Measurements from ENCODE around the gene ZDHHC8. TPM values are rescaled to one million over a fixed set of nuclear protein-coding genes. Genes with fewer than 3 reads are reported as not detected.

ZDHHC8 gene
- total and polyA plus RNA-seq, 10 donors, result 12.7 to 71.5 (median 33.6) TPM

- 83 to 90% (median 84%) methylated on average over 11 to 12 of the region's 12 CpGs for WGBS, 5 donors
- TF ChIP-seq POLR2A (IDR thresholded peaks at IDR 0.05), result no peak
- TF ChIP-seq, protein P1, sequence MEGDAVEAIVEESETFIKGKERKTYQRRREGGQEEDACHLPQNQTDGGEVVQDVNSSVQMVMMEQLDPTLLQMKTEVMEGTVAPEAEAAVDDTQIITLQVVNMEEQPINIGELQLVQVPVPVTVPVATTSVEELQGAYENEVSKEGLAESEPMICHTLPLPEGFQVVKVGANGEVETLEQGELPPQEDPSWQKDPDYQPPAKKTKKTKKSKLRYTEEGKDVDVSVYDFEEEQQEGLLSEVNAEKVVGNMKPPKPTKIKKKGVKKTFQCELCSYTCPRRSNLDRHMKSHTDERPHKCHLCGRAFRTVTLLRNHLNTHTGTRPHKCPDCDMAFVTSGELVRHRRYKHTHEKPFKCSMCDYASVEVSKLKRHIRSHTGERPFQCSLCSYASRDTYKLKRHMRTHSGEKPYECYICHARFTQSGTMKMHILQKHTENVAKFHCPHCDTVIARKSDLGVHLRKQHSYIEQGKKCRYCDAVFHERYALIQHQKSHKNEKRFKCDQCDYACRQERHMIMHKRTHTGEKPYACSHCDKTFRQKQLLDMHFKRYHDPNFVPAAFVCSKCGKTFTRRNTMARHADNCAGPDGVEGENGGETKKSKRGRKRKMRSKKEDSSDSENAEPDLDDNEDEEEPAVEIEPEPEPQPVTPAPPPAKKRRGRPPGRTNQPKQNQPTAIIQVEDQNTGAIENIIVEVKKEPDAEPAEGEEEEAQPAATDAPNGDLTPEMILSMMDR (IDR thresholded peaks at IDR 0.05 in 8 of 11, conservative IDR thresholded peaks at IDR 0.05 in 3 of 11), result no peak
- Histone ChIP-seq H3K9me3 (no peaks in the 10 kb centered on the region), H3K4me3 (no peak overlapping the region), H3K36me3 (no peaks in the 10 kb centered on the region), H3K4me1 (no peaks in the 10 kb centered on the region), H3K27ac (no peak overlapping the region), H3K27me3 (replicated peaks in 1 of 7) (no peaks in the 10 kb centered on the region)
- DNase-seq, result no peak
- intact Hi-C loops (cut with DNase I; ENCODE audit: low total_unique reads), result no loop called here
Observed at GRCh38 chr22:20171288-20172140, 39.9 kb downstream of the ZDHHC8 start.

DNA sequence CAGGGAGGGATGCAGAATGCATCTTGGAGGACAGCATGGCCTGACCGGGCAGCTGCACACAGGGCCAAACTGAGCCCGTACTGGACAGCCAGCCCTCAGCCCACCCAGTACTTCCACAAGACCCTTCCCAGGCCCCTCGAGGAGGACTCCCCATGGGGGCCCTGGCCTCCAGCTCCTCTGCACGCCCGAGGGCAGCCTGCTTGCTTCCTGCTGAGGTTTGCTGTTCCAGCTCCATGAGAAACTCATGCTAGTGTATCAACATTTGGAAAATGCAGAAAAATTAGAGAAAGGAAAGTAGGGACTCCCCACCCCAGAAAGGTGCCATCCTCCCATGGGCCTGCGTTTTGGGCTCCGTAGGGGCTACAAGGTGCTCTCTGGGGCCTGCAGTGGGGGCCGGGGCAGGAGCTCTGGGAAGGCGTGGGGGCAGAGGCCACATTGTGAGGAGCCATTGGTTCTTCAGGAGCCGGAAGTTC is 40.6 kb downstream of the ZDHHC8 start:
- Histone ChIP-seq H3K9me3 (no peaks in the 10 kb centered on the region), H3K27ac (no peak overlapping the region), H3K4me1 (no peaks in the 10 kb centered on the region), H3K36me3 (no peaks in the 10 kb centered on the region), H3K27me3 (replicated peaks in 1 of 7) (no peaks in the 10 kb centered on the region), H3K4me3 (no peak overlapping the region)
- intact Hi-C loops (cut with DNase I; ENCODE audit: low total_unique reads), result no loop called here
- WGBS, 5 donors, result 80 to 95% (median 89%) methylated on average over 9 to 10 of the region's 10 CpGs
- no peak for DNase-seq
- TF ChIP-seq POLR2A (IDR thresholded peaks at IDR 0.05) (no peak), POLR2AphosphoS5 (IDR thresholded peaks at IDR 0.05) (no peak)
- TF ChIP-seq, protein P1 (IDR thresholded peaks at IDR 0.05 in 8 of 11, conservative IDR thresholded peaks at IDR 0.05 in 3 of 11), result no peak

- Histone ChIP-seq H3K4me3 (no peak overlapping the region), H3K36me3 (no peaks in the 10 kb centered on the region), H3K9me3 (no peaks in the 10 kb centered on the region), H3K27me3 (replicated peaks in 1 of 7) (no peaks in the 10 kb centered on the region), H3K4me1 (no peaks in the 10 kb centered on the region), H3K27ac (no peak overlapping the region)
- intact Hi-C loops (cut with DNase I; ENCODE audit: low total_unique reads), result no loop called here
- WGBS, 5 donors, result 89 to 98% (median 89%) methylated on average over 7 to 11 of the region's 11 CpGs
- no peak for DNase-seq
- TF ChIP-seq POLR2A (IDR thresholded peaks at IDR 0.05), result no peak
- TF ChIP-seq, protein P1 (IDR thresholded peaks at IDR 0.05 in 8 of 11, conservative IDR thresholded peaks at IDR 0.05 in 3 of 11), result no peak
- TF ChIP-seq POLR2AphosphoS5 (IDR thresholded peaks at IDR 0.05), result no peak
Observed at GRCh38 chr22:20173246-20173645, 41.6 kb downstream of the ZDHHC8 start.

DNA sequence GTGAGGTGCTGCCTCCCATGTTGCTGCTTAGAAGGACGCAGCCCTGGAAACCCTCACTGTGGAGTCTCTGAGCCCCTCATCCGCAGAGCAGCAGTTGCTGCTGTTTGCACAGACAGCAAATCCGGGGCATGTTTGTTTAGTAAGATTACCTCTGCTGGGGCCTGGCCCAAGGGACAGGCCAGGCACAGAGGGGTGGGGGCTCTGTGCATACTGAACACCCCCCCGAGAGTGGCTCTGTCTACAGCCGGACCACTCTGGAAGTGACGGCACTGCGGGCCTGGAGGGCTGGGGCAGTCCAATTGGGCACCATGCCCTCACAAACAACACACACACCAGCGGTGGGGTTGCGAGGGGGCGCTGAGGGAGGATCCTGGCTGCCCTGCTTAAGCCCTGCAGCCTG is 42.2 kb downstream of the ZDHHC8 start:
- TF ChIP-seq, protein P1 (IDR thresholded peaks at IDR 0.05 in 8 of 11, conservative IDR thresholded peaks at IDR 0.05 in 3 of 11), result no peak
- TF ChIP-seq POLR2AphosphoS5 (IDR thresholded peaks at IDR 0.05) (no peak), POLR2A (IDR thresholded peaks at IDR 0.05) (no peak)
- Histone ChIP-seq H3K27ac (no peak overlapping the region), H3K36me3 (no peaks in the 10 kb centered on the region), H3K27me3 (replicated peaks in 1 of 7) (no peaks in the 10 kb centered on the region), H3K9me3 (no peaks in the 10 kb centered on the region), H3K4me3 (no peak overlapping the region), H3K4me1 (no peaks in the 10 kb centered on the region)
- 88 to 96% (median 91%) methylated on average over 4 to 10 of the region's 10 CpGs; no CpG with 5 or more reads in 1 of the 5 donors for WGBS, 5 donors
- intact Hi-C loops (cut with DNase I; ENCODE audit: low total_unique reads), result no loop called here
- DNase-seq, result no peak
